HG03139 (cell line): ENCODE results near the gene SLC7A14.
A peak's percentile ranks its signal among the peaks of the same experiment; 100 is the strongest.
"Not testable (repeated sequence)": the region's sequence is repeated elsewhere in the genome, so short reads cannot be mapped to it uniquely, and the experiment has no call there.

ENCODE experiments used
- ATAC-seq: cut with Tn5 transposase; IDR thresholded peaks from one replicate; pipeline ENCODE4 v1.9.1; 2021; ENCODE audit not compliant: unreplicated experiment

Gene SLC7A14

DNA sequence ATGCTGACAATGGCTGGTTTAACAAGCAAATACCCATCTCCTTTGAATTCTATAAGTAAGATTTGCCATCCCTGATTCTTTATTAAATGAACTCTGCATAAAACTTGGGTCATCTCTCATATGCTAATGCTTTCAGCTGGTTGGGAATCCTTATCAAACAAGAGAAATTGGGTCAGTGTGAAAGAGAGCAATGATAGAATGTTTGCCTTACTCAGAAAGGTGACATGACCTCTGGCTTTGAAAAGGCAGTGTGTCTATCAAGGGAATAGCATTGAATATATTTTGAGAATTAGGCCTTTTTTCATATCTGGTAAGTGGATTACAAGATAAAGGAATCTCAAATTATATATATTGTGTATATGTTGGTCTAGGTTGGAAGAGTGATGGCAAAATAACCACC, 8.7 kb upstream of the SLC7A14 start:
- no peak for ATAC-seq

DNA sequence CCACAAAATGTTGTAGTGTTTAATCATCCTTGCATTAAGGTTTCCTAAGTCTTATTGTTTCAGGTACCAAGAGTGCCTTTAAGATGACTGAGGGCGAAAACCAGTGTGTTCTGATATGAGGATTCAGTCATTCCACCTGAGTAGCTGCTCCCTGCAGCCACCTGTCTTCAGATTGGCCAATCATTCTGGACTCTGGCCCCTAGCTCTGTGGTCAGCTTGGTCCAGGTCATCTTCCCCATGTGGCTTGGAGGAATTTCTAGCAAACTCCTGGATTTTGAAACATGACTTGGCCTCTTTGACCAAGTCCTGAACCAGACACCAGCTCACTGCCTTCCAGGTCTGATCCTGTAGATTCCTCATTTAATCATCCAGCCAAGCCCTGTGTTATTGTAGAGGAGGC, 7.8 kb upstream of the SLC7A14 start:
- no peak for ATAC-seq

DNA sequence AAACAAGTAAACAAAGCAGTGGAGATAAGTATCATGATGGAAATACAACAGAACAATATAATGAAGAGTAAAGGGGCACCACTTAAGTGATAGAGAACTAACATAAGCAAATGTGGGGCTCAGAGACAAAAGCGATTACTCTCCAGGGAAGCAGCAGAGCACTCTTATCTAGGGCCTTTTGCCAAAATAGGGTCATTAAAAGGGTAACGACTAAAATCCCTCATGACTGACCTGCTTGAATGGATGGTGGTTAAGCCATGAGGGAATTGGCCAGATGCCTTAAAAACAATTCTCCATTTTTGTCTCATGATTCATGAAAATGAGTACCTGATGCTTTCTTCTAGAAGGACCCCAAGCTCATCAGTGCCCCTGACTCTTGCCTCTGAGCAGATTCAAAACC, 3.2 kb upstream of the SLC7A14 start:
- no peak for ATAC-seq

DNA sequence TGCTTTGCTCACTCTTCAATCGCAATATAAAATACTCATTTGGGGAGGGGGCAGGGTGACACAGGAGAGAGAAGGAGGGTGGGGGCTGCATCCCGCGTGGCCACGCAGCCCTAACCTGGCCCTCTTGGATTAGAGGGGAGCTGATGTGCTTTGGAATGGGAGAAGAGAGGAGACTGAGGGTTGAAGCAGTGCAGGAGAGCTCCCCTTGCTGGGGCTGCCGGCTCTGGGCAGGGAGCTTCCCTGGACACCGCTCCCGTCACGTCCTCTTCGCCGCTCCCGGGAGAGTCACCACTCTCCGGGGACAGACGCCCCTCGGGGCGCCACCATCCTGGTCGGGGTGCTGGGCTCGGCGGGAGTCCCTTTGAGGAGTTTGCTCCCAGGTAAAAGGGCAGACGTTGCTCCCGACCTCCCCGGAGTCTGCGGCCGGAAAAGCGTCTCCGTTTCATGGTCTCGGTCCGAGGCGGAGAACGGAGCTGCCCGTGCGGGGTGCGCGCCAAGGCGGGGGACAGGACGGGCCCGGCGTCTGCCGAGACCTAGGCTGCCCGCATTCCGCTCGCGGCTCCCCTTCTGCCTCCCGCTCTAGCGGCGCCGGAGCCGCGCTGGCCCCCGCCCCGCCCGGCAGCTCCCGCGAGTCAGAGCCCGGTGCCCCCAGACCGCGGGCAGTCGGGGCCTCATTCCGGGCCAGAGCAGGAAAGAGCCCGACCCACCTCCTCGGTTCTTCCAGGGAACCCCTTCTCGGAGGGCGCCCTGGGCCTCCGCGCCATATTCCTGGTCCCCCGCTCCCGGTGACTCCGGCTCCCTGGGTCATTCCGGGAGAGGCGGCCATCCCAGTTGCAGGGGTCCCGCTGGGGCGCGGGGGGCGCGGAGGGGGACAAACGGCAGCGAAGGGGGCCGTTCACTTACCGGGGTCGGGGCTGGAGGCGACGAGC, 603 bp downstream of the SLC7A14 start:
- no peak for ATAC-seq

DNA sequence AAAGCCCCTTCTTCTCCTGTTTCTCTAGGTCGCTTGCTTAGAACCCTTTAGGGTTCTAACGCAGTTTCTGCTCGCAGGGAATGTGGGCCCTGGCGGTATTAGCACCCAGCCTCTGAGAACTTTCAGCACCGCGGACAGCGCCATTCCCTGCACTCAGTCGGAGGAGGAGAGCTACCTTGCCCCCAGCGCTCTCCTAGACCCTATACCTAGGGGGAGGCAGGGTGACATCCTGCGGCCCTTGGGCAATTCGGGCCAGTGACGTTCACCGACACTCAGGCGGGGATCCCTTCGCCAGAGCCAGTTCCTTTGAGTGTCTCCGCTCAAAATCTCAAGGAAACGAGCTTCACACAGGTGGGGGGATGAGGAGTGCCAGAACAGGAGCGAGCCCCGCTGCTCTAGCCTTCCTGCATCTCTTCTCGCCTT, 1.3 kb downstream of the SLC7A14 start:
- no peak for ATAC-seq

DNA sequence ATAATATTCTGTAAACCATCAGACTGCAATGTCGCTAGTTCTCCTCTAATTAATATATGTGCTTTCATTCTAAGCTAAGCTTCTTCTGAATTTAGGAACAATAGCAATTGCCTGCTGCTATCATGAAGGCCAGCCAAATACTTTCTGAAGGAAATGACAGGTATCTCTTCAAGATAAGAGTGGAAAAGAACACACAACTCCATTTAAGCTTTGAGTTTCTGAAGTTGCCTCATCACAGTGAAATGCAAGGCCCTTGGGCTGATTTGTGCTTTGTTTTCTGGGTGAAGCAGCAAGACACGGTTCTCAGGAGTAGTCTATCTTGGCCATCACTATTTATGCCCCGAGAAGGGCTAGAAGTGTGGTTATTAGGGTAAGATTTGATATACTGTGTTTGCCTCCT, 6.2 kb downstream of the SLC7A14 start:
- ATAC-seq, result no peak

DNA sequence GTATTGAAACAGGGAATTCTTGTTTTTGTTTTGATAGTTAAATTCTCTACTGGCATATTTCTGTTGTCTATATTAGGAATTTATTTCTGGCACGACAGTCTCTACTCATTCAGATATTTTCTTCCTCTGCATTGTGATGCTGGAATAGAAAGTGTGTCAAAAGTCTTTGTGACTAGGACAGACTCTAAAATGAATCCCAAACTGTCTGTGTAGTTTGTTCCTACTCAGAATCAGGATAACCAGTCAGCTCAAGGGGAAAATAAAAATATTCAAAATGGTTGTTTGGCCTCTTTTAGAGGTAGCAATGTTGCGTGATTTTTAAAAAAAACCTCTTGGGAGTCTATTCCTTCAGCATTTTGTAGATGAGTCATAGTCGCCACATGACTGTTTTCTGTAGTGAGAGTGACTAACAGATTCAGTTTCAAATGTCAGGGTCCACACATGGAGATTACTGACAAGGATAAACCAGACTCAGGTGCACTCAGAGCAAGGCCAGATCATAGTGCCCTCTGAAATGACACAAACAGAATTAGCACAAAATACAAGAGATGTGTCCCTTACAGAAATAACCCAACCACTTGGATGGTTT, 13.1 kb downstream of the SLC7A14 start:
- ATAC-seq, result peak; percentile 98

DNA sequence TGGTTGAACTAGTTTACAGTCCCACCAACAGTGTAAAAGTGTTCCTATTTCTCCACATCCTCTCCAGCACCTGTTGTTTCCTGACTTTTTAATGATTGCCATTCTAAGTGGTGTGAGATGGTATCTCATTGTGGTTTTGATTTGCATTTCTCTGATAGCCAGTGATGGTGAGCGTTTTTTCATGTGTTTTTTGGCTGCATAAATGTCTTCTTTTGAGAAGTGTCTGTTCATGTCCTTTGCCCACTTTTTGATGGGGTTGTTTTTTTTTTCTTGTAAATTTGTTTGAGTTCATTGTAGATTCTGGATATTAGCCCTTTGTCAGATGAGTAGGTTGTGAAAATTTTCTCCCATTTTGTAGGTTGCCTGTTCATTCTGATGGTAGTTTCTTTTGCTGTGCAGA, 18.3 kb downstream of the SLC7A14 start:
- ATAC-seq, result not testable (repeated sequence)

DNA sequence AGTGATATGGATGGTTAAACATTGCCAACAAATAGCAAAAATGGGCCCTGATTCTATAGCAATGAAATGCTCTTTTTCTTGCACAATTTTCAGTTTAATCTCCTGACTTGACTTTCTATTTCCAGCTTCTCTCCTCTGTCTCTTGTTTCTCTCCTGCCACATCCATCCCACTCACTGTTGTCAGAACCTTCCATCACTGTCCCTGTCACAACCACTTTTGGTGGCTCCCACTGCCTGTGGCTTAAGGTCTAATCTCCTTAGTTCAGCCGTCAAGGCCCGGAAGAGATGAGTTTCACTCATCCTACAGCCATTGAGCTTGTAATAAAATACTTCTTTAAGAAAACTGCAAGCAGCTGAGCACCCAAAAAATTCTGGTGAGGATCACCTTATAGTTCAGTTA, 19.5 kb downstream of the SLC7A14 start:
- no peak for ATAC-seq

DNA sequence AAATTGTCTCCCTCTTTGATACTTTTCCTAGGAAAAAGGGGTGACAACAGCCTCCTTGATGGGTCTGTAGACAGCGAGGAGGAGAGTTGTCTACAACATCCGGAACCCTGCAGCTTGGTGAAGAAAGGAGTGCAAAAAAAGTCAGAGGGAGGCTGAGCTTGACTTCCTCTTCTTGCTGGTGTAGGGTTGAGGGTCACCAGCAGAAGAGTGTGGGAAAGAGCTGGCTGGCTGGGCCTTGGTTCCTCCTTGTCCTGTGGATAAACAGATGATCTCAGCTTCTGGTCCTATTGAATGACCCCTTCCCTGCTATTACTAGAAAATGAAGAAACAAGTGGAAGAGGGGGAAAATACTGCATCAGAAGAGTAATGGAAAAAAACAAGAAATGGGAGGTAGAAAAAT, 20.4 kb downstream of the SLC7A14 start:
- no peak for ATAC-seq

DNA sequence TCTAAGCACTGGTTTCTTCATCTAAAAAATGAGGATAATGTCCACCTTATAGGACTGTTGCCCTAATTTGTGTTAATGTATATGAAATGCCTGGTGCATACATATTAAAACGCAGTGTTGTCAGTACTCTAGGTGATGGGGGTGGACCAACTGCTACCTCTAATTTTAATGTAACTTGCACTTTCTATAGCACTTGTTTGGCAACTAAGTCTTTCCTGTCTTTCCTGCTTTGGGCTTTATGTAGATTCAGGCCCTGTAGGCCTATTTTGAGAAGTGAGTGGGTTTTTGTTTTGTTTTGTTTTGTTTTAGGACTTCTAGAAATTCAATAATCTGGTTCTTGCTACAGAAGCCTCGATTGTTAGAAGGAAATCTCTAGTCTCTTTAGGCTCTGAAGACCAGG, 21.2 kb downstream of the SLC7A14 start:
- no peak for ATAC-seq

DNA sequence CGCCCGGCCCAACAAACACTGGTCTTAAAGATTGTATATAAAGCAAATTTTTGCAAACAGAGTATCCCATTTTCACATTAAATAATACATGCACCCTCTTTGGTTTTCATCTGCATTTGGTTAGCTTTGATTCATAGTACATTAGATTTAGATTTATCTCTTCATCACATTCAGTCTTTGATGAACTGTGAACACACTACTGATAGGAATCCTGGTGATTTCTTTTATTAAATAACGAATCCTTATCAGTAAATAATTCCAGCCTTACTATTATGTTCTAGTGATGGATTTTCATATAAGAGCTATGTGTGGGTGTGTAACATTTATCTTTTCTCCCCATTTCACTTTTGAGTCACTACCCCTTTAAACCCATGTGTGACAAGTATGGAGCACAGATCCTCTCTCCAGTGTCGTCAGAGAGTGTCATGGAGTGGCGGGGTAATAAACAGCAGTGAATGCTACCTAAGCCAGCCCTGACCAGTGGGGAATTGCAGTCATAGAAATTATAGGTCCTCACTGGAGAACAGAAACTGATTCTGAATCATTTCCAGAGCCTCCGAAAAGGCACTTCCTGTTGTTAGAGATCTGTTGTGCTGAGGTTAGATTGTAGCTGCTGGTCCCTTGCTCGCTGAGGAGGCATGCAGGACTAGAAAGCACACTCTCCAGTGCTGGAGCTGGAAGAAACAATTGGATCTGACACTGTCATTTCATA, 22.0 kb downstream of the SLC7A14 start:
- peak; percentile 83 for ATAC-seq

DNA sequence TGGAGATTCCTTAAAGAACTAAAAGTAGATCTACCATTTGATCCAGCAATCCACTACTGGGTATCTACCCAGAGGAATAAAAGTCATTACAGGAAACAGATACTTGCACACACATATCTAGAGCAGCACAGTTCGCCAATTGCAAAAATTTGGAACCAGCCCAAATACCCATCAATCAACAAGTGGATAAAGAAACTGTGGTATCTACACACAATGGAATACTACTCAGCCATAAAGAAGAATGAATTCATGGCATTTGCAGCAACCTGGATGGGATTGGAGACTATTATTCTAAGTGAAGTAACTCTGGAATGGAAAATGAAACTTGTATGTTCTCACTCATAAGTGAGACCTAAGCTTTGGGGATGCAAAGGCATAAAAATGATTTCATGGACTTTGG, 23.8 kb downstream of the SLC7A14 start:
- no peak for ATAC-seq

DNA sequence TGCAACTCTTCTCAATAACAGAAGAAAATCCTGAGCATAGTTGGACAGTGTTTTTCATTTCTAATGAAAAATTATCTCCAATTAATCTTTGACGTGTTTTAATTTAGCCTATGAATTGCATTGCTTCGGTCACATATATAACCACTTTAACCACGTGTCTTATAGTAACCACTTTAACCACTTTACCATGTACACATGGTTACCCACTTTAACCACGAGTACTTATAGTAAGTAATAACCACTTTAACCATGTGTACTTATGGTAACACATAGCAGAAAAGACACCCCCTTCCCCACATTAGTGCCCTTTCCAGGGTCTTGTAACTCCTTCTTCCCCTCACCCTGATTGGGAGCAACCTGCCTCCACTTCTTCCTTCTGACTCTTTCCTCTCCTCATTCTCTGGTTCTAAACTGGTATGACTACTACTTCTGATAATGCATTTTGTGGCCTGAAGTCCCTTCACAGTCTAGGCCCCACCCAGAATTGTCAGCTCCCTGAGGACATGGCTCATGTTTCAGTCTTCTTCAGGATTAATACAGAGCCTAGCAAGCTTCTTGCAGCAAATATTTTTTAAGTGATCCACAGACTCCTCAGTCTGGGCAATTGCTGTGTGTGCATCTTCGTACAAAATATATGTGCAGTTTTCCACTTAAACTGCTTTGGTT, 25.0 kb downstream of the SLC7A14 start:
- no peak for ATAC-seq

DNA sequence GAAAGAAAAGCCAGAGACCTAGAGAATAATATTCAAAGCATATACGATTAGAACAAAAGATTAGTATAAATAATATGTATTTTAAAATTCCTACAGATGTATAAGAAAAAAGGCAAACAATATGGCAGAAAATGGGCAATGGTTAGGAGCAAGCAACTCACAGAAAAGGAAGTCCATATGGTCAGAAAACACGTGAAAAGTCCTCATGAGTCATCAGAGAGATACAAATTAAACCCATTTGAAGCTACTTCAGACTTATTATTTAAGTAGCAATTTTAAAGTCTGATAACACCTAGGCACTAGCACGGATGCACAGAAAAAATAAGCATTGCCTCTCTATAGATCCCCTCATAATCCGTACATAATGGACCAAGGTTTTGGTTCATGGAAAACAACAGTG, 25.6 kb downstream of the SLC7A14 start:
- ATAC-seq, result no peak

DNA sequence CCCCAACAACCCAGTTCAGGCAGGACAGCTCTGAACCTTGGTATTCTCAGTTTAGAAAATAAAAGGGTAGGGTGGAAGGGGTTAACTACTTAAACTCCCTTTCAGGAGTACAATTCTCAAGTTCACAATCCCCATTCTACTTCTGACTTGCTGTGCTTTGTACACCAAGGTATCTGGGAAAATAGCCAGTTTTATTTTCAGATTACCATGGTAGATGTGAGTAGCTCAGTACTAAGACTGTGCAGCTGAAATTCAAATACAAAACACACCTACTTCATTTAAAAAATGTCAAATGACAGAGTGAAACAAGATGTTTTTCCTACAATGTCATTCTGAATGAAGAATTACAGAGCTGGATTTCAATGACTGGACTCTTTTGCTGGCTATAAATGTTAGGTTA, 27.4 kb downstream of the SLC7A14 start:
- ATAC-seq, result no peak

DNA sequence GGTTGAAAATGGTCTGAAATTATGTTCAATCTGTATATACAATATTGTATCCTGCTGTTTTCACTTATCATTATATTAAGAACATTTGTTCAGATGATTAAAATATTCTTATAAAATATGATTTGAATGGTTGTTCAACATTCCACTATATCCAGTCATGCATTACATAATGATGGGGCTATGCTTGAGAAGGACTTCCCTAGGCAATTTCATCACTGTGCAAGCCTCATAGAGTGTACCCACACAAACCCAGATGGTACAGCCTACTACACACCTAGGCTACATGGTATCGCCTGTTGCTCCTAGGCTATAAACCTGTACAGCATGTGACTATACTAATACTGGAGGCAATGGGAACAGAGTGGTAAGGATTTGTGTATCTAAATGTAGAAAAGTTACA, 30.5 kb downstream of the SLC7A14 start:
- no peak for ATAC-seq

DNA sequence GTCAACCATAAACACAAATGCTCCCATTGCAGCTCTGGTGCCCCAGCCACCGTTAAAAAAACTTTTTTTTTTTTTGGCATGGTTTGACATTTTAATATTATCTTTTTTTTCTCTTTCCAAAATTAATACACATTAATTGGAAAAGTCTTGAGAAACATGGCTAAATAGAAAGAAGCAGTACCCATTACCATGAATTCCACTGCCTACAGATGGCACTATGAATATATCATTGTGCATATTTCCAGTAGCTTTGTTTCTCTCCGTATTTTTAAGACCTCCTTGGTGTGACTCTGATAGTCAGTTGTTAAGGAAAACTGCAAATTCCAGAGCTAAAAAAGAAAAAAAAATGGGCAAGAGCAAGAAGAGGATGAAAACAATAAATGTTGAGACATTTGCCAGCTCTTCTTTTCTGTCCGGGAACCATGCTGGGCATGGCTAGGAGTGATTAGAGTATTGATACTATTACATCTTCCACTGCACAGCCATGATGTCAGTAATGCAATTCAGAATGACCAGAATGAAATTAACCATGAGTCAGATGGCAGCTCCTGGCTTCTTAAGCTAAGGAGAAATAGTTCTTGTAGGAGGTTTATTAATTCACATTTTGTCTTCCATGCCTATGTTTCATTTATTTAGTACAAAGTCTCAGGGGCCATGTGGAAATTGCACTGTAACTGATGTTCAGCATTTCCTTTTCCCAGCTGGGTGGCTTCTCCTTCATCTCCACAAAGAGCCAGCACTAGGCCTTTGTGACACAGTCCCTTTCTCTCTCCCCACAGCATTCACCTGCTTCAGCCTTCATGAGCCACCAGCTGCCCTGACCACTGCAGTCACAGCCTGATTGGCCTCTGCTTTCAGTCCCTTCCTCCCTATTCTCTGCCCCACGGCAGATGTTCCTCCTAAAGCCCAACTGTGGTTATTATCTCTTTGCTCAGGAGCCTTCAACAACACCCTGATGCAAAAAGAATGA, 31.8 kb downstream of the SLC7A14 start:
- ATAC-seq, result no peak

DNA sequence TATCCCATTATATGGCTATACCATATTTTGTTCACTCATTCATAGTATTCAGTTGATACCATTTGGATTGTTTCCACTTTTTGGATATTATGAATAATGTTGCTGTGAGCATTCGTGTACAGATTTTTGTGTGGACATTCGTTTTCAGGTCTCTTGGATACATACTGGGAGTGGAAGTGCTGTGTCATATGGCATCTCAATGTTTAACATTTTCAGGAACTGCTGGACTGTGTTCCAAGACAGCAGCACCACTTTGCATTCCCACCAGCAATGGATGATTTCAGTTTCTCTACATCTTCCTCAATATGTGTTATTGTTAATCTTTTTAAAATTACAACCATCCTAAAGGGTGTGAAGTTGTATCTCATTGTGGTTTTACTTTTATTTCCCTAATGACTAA, 34.6 kb downstream of the SLC7A14 start:
- no peak for ATAC-seq

DNA sequence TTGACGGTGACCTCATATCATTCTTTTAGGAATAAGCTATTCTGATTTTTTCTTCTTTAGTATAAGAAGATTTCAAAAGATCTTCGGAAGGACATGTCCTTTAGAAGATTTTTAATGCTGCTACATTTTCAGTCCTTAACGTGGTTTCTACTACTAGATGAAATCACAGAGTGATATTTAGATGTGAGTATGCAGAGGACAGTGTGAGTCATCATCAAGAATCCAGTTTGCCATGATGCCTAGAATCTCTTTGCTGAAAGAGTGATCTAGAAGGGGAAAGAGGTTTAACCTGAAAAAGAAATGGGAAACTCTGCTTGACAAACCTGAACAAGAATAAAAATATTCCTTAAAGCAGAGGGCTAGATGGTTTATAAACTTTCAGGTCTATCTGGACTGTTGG, 43.2 kb downstream of the SLC7A14 start:
- ATAC-seq, result no peak
